Measurements from ENCODE around the gene DHRS9. TPM values are rescaled to one million over a fixed set of nuclear protein-coding genes. Genes with fewer than 3 reads are reported as not detected.
"Not testable (repeated sequence)": the region's sequence is repeated elsewhere in the genome, so short reads cannot be mapped to it uniquely, and the experiment has no call there.

The DHRS9 gene
- total RNA-seq, 1 experiment from 2014 or later: not detected

DNA sequence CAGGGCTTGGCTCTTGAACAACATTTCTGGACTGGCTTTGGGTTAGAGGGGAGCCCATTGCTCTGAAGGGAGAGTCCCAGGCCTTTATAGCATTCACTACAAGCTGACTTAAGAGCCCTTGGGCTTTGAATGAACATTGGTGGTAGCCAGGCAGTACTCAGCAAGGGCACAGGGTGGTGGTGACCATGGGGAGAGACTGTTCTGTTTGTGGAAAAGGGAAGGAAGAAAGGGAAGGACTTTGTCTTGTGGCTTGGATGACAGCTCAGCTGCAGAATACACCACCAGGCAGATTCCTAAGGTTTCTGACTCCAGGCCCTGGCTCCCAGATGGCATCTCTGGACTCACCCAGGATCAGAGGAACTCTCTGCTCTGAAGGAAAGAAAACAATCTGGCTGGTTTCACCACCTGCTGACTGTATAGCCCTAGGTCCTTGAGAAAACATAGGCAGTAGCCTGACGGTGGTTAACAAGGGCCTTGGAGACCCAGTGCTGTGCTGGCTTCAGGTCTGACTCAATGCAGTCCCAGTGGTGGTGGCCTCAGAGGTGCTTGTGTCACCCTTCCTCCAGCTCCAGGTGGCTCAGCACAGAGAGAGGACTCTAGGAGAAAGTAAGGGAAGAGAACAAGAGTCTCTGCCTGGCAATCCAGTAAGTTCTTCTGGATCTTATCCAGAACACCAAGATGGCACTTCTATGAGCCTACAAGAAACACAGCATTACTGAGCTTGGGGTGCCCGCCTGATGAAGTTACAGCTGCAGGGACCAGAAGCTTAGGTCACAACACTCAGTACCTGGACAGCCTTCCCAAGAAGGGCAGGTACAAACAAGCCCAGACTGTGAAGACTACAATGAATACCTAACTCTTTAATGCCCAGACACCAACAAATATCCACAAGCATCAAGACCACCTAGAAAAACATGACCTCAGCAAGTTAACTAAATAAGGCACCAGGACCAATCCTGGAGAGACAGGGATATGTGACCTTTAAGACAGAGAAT, 21.8 kb upstream of the DHRS9 start:
- H3K79me2 ChIP-seq (ENCODE audit: low read depth): no peaks in the 10 kb centered on the region
- intact Hi-C loops (cut with micrococcal nuclease; ENCODE audit: unreplicated experiment): no loop called here
- 0 out of 2 replicates have a peak overlapping the region, but pooled peaks have one; percentile 19 for H3K27ac ChIP-seq
- DNase-seq: no peak
- H3K9me2 ChIP-seq (ENCODE audit: insufficient read depth): no peaks in the 10 kb centered on the region
- no peaks in the 10 kb centered on the region for H4K20me1 ChIP-seq (ENCODE audit: insufficient read depth)
- H3K9me3 ChIP-seq (ENCODE audit: insufficient read depth, low read depth): peaks cover 10% of the 10 kb centered on the region; the same call in 1 of the 2 replicates
- H3K4me3 ChIP-seq: no peak overlapping the region
- 0 out of 2 replicates have a peak, but pooled peaks cover 11% of the 10 kb centered on the region for H3K4me1 ChIP-seq (replicated peaks; ENCODE audit: insufficient read depth)
- BruUV-seq (replicated peaks): no TSS peak
- no peaks in the 10 kb centered on the region for H3F3A ChIP-seq (ENCODE audit: insufficient read depth, low read depth)
- no peaks in the 10 kb centered on the region for H3K36me3 ChIP-seq (ENCODE audit: low read depth)
- CTCF ChIA-PET: no interaction called here
- H3K4me2 ChIP-seq: no peak overlapping the region
- TF ChIP-seq, protein P1, sequence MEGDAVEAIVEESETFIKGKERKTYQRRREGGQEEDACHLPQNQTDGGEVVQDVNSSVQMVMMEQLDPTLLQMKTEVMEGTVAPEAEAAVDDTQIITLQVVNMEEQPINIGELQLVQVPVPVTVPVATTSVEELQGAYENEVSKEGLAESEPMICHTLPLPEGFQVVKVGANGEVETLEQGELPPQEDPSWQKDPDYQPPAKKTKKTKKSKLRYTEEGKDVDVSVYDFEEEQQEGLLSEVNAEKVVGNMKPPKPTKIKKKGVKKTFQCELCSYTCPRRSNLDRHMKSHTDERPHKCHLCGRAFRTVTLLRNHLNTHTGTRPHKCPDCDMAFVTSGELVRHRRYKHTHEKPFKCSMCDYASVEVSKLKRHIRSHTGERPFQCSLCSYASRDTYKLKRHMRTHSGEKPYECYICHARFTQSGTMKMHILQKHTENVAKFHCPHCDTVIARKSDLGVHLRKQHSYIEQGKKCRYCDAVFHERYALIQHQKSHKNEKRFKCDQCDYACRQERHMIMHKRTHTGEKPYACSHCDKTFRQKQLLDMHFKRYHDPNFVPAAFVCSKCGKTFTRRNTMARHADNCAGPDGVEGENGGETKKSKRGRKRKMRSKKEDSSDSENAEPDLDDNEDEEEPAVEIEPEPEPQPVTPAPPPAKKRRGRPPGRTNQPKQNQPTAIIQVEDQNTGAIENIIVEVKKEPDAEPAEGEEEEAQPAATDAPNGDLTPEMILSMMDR (conservative IDR thresholded peaks at IDR 0.05): no peak
- H3K27me3 ChIP-seq (ENCODE audit: insufficient read depth, low read depth): no peaks in the 10 kb centered on the region
- no peak overlapping the region for H2AFZ ChIP-seq
- POLR2A ChIA-PET (ENCODE audit: unreplicated experiment): no interaction called here

DNA sequence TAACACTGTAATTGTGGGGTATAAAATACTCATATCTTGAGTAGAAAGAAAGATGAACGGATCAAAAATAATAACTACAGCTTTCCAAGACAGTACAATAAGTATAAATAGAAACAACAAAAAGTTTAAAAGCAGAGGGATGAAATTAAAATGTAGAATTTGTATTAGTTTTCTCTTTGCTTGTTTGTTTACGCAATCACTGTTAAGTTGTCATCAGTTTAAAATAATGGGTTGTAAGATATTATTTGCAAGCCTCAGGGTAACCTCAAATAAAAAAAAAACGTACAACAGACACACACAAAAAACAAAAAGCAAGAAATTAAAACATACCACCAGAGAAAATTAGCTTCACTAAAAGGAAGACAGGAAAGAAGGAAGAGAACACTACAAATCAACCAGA, 20.2 kb upstream of the DHRS9 start:
- Histone ChIP-seq H3K4me3 (no peak overlapping the region), H3K4me2 (no peak overlapping the region), H2AFZ (no peak overlapping the region), H3K9me3 (ENCODE audit: insufficient read depth, low read depth) (0 out of 2 replicates have a peak, but pooled peaks cover 7% of the 10 kb centered on the region), H3K36me3 (ENCODE audit: low read depth) (no peaks in the 10 kb centered on the region), H3K27me3 (ENCODE audit: insufficient read depth, low read depth) (no peaks in the 10 kb centered on the region), H4K20me1 (ENCODE audit: insufficient read depth) (no peaks in the 10 kb centered on the region), H3K79me2 (ENCODE audit: low read depth) (no peaks in the 10 kb centered on the region), H3K27ac (no peak overlapping the region), H3F3A (ENCODE audit: insufficient read depth, low read depth) (no peaks in the 10 kb centered on the region), H3K9me2 (ENCODE audit: insufficient read depth) (no peaks in the 10 kb centered on the region), H3K4me1 (replicated peaks; ENCODE audit: insufficient read depth) (0 out of 2 replicates have a peak, but pooled peaks cover 11% of the 10 kb centered on the region)
- ChIA-PET POLR2A (ENCODE audit: unreplicated experiment) (no interaction called here), CTCF (no interaction called here)
- no peak for DNase-seq
- intact Hi-C loops (cut with micrococcal nuclease; ENCODE audit: unreplicated experiment): no loop called here
- BruUV-seq (replicated peaks): no TSS peak
- TF ChIP-seq, protein P1 (conservative IDR thresholded peaks at IDR 0.05): no peak
- TF ChIP-seq EZH2 (IDR thresholded peaks at IDR 0.05; ENCODE audit: low read depth): no peak

DNA sequence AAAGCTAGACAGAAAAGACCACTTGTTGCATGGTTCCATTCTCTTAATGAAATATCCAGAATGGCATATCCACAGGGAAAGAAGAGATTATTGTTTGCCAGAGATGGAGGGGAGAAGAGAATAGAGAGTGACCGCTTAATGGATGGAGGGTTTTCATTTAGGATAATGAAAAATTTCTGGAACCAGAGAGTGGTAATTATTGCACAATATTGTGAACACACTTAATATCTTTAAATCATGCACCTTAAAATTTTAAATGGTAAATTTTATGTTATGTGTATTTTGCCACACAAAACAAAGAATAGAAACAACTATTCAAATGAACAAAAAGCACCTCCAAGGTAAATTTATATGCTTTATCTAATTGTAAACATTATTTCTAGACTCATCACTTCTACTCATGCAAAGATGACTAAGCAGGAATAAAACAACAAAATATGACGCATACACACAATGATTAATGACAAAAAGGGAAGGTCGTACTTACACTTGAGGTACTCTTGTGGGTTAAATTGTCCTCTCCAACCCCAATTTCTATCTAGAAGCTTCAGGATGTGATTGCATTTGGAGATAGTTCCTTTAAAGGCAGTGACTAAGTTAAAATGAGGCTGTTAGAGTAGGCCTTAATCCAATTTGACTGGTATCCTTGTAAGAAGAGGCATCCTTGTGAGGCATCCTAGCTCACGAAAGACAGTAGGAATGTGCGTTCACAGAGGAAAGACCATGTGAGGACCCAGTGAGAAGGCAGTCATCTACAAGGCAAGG, 18.7 kb upstream of the DHRS9 start:
- Histone ChIP-seq H4K20me1 (ENCODE audit: insufficient read depth) (no peaks in the 10 kb centered on the region), H3K4me3 (no peak overlapping the region), H3K4me1 (replicated peaks; ENCODE audit: insufficient read depth) (0 out of 2 replicates have a peak, but pooled peaks cover 11% of the 10 kb centered on the region), H3K79me2 (ENCODE audit: low read depth) (no peaks in the 10 kb centered on the region), H3F3A (ENCODE audit: insufficient read depth, low read depth) (no peaks in the 10 kb centered on the region), H3K9me3 (ENCODE audit: insufficient read depth, low read depth) (peaks cover 10% of the 10 kb centered on the region; the same call in 1 of the 2 replicates), H2AFZ (no peak overlapping the region), H3K4me2 (no peak overlapping the region), H3K36me3 (ENCODE audit: low read depth) (no peaks in the 10 kb centered on the region), H3K9me2 (ENCODE audit: insufficient read depth) (no peaks in the 10 kb centered on the region), H3K27me3 (ENCODE audit: insufficient read depth, low read depth) (no peaks in the 10 kb centered on the region), H3K27ac (peak overlapping the region; percentile 61)
- BruUV-seq (replicated peaks): no TSS peak
- no peak for TF ChIP-seq EZH2 (IDR thresholded peaks at IDR 0.05; ENCODE audit: low read depth)
- TF ChIP-seq, protein P1 (conservative IDR thresholded peaks at IDR 0.05): no peak
- POLR2A ChIA-PET (ENCODE audit: unreplicated experiment): no interaction called here
- DNase-seq: peak in 1 of 2 experiments; percentile 57
- intact Hi-C loops (cut with micrococcal nuclease; ENCODE audit: unreplicated experiment): no loop called here
- CTCF ChIA-PET: no interaction called here

DNA sequence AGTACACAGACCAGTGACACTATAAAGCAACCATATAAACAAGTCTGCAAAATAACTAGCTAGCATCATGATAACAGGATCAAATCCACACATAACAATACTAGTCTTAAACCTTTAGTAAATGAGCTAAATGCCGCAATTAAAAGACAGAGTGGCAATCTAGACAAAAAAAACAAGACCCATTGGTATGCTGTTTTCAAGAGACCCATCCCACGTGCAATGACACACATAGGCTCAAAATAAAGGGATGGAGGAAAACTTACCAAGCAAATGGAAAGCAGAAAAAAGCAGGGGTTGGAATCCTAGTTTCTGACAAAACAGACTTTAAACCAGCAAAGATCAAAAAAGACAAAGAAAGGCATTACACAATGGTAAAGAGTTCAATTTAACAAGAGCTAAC, 14.8 kb upstream of the DHRS9 start:
- H2AFZ ChIP-seq; BruUV-seq (replicated peaks); CTCF ChIA-PET; H3K79me2 ChIP-seq (ENCODE audit: low read depth); H3F3A ChIP-seq (ENCODE audit: insufficient read depth, low read depth); H3K9me2 ChIP-seq (ENCODE audit: insufficient read depth); H3K36me3 ChIP-seq (ENCODE audit: low read depth); H3K4me3 ChIP-seq; POLR2A ChIA-PET (ENCODE audit: unreplicated experiment); DNase-seq; intact Hi-C loops (cut with micrococcal nuclease; ENCODE audit: unreplicated experiment); H4K20me1 ChIP-seq (ENCODE audit: insufficient read depth); H3K9me3 ChIP-seq (ENCODE audit: insufficient read depth, low read depth); H3K4me2 ChIP-seq; H3K27me3 ChIP-seq (ENCODE audit: insufficient read depth, low read depth); H3K27ac ChIP-seq: not testable (repeated sequence)
- H3K4me1 ChIP-seq (replicated peaks; ENCODE audit: insufficient read depth): 0 out of 2 replicates have a peak, but pooled peaks cover 11% of the 10 kb centered on the region

DNA sequence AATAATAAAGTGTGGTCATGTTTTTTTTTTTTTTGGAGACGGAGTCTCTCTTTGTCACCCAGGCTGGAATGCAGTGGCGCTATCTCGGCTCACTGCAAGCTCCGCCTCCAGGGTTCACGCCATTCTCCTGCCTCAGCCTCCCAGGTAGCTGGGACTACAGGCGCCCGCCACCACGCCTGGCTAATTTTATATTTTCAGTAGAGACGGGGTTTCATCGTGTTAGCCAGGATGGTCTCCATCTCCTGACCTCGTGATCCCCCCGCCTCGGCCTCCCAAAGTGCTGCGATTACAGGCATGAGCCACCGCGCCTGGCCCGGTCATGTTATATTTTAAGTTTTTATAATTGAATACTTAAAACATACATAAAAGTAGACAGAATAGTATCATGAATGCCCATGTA, 5.2 kb upstream of the DHRS9 start:
- CTCF ChIA-PET: not testable (repeated sequence)

More for the DNA sequence above, 5.2 kb upstream of the DHRS9 start:
- H3K4me1 ChIP-seq (replicated peaks; ENCODE audit: insufficient read depth); H3K4me3 ChIP-seq; DNase-seq; H3K9me2 ChIP-seq (ENCODE audit: insufficient read depth); intact Hi-C loops (cut with micrococcal nuclease; ENCODE audit: unreplicated experiment); H2AFZ ChIP-seq; H4K20me1 ChIP-seq (ENCODE audit: insufficient read depth); H3K27me3 ChIP-seq (ENCODE audit: insufficient read depth, low read depth); H3K36me3 ChIP-seq (ENCODE audit: low read depth); H3K4me2 ChIP-seq; H3K27ac ChIP-seq; H3K9me3 ChIP-seq (ENCODE audit: insufficient read depth, low read depth); BruUV-seq (replicated peaks); H3F3A ChIP-seq (ENCODE audit: insufficient read depth, low read depth); H3K79me2 ChIP-seq (ENCODE audit: low read depth); POLR2A ChIA-PET (ENCODE audit: unreplicated experiment): not testable (repeated sequence)

All from PC-9 (cell line).